PFSK-1 (cell line): ENCODE measurements around the gene TTC39B.

Experiments used
- TAF1 ChIP-seq: IDR thresholded peaks from 2 replicates; pipeline ENCODE4 v1.6.1; 2012; ENCODE audit warnings: low read length, control low read depth, borderline replicate concordance; ENCODE audit not compliant: insufficient read depth
- TF ChIP-seq, protein P1 (sequence below), 2 experiments: IDR thresholded peaks; 2 replicates each; pipeline versions ENCODE4 v1.6.1 to v1.8.0; 2011 to 2012; ENCODE audit warnings: low read depth in 2 of 2, low read length in 2 of 2, control low read depth in 1 of 2, inconsistent platforms in 1 of 2, mild to moderate bottlenecking in 1 of 2, moderate library complexity in 1 of 2; ENCODE audit not compliant: insufficient read depth in 1 of 2

DNA sequence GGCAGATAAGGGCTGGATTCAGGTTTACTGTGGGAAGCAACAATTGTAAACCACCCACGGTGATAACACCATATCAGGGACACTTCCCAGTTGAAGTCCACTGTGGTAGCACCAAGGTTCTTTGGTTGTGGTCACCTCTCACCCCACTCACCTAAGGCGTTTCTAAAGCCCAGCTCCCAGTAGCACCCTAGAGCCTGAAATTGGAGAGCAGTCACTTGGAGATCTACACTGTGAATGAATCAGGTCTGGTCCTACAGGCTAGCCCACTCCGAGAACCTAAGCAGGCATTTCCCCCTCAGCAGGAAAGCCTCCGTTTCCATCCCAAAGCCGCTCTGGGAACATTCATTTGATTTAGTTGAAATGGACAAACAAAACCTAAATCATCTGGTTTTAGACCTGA, 191.3 kb downstream of the TTC39B start:
- TF ChIP-seq TAF1: no peak
- TF ChIP-seq, protein P1, sequence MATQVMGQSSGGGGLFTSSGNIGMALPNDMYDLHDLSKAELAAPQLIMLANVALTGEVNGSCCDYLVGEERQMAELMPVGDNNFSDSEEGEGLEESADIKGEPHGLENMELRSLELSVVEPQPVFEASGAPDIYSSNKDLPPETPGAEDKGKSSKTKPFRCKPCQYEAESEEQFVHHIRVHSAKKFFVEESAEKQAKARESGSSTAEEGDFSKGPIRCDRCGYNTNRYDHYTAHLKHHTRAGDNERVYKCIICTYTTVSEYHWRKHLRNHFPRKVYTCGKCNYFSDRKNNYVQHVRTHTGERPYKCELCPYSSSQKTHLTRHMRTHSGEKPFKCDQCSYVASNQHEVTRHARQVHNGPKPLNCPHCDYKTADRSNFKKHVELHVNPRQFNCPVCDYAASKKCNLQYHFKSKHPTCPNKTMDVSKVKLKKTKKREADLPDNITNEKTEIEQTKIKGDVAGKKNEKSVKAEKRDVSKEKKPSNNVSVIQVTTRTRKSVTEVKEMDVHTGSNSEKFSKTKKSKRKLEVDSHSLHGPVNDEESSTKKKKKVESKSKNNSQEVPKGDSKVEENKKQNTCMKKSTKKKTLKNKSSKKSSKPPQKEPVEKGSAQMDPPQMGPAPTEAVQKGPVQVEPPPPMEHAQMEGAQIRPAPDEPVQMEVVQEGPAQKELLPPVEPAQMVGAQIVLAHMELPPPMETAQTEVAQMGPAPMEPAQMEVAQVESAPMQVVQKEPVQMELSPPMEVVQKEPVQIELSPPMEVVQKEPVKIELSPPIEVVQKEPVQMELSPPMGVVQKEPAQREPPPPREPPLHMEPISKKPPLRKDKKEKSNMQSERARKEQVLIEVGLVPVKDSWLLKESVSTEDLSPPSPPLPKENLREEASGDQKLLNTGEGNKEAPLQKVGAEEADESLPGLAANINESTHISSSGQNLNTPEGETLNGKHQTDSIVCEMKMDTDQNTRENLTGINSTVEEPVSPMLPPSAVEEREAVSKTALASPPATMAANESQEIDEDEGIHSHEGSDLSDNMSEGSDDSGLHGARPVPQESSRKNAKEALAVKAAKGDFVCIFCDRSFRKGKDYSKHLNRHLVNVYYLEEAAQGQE (IDR thresholded peaks at IDR 0.05; ENCODE audit: insufficient read depth in 1 of 2, low read depth in 2 of 2, low read length in 2 of 2): no peak
